ENCODE measurements around the gene OPALIN.
A peak's percentile ranks its signal among the peaks of the same experiment; 100 is the strongest.

Gene OPALIN

GRCh38 chr10:96358851-96359540, at the start of gene OPALIN:
Gene OPALIN (minus strand): TSS chr10:96359002. CDS start chr10:96358896, 106 bp downstream.
- no peak for DNase-seq

GRCh38 chr10:96408201-96408600, 49.4 kb upstream of the OPALIN start:
- no peak for DNase-seq

GRCh38 chr10:96407560-96408069, 48.8 kb upstream of the OPALIN start:
- no peak for DNase-seq

GRCh38 chr10:96406091-96406490, 47.3 kb upstream of the OPALIN start:
- no peak for DNase-seq

- DNase-seq: no peak
These were observed 43.9 kb upstream of the OPALIN start for GRCh38 chr10:96402417-96403305.

- no peak for DNase-seq
These were observed 42.2 kb upstream of the OPALIN start for GRCh38 chr10:96401036-96401435.

GRCh38 chr10:96400465-96400864, 41.7 kb upstream of the OPALIN start:
- no peak for DNase-seq

- no peak for DNase-seq
These were observed 39.1 kb upstream of the OPALIN start for GRCh38 chr10:96397902-96398301.

GRCh38 chr10:96395931-96396877, 37.4 kb upstream of the OPALIN start:
- peak in 3 of 4 experiments; percentile 11 to 42 (median 11) for DNase-seq

- DNase-seq: no peak
These were observed 31.7 kb upstream of the OPALIN start for GRCh38 chr10:96390460-96390864.

- no peak for DNase-seq
These were observed 31.0 kb upstream of the OPALIN start for GRCh38 chr10:96389785-96390184.

- no peak for DNase-seq
These were observed 28.8 kb upstream of the OPALIN start for GRCh38 chr10:96387601-96388000.

GRCh38 chr10:96387161-96387560, 28.4 kb upstream of the OPALIN start:
- DNase-seq: no peak

GRCh38 chr10:96384506-96384905, 25.7 kb upstream of the OPALIN start:
- DNase-seq: no peak

- DNase-seq: no peak
These were observed 22.0 kb upstream of the OPALIN start for GRCh38 chr10:96380821-96381220.

GRCh38 chr10:96379758-96380157, 21.0 kb upstream of the OPALIN start:
- DNase-seq: no peak

- no peak for DNase-seq
These were observed 19.9 kb upstream of the OPALIN start for GRCh38 chr10:96378741-96379140.

- no peak for DNase-seq
These were observed 19.1 kb upstream of the OPALIN start for GRCh38 chr10:96377816-96378294.

GRCh38 chr10:96376483-96376882, 17.7 kb upstream of the OPALIN start:
- no peak for DNase-seq

- peak; percentile 19 to 53 (median 41) for DNase-seq
These were observed 16.4 kb upstream of the OPALIN start for GRCh38 chr10:96374985-96375830.

- no peak for DNase-seq
These were observed 15.8 kb upstream of the OPALIN start for GRCh38 chr10:96374639-96374984.

GRCh38 chr10:96374004-96374403, 15.2 kb upstream of the OPALIN start:
- no peak for DNase-seq

Data from activated naive CD4-positive, alpha-beta T cell (primary cell).